GM21529 (cell line): ENCODE results near the gene RAB34.

Source experiments
- ATAC-seq: cut with Tn5 transposase; IDR thresholded peaks from one replicate; pipeline ENCODE4 v1.9.1; 2021; ENCODE audit not compliant: unreplicated experiment

RAB34 gene

DNA sequence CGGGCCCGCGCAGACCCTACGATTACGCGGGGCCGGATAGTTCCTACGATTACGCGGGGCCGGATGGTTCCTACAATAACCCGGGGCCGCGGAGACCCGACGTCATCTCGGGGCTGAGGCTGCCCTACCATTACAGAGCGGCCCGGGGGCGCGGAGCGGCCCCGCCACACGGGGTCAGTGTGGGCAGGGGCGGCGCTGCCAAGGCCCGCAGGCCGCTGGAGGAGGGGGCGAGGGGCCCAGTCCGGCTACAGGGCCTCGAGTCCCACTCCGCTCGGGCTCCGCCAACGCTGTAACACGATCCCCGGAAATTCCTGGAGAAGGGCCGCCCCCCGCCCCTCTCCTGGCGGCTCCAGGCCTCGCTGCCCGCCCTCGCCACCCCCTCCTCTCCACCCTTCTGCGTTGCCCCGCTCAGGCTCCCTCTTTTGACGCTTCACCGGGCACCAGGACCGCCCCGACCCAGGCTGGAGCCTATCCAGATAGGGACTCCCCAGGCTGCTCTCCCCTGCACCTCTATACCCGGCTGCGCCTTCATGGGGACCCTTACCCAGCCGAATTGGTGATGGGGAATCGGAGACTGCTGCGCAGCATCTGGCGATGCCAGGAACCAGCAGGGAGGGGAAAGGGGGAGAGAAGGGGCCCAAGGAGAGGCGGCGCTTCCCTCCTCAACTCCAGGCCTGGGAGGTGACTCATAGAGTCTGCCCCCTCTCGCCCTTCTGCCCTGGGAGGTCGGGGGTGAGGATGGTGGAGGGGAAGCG lies at the start of gene RAB34:
Gene RAB34, minus strand, starts transcription at position 291 of the 755 bp plus-strand sequence. CDS start 602 bp downstream, outside the sequence.
- ATAC-seq: no peak

GRCh38 chr17:28765038-28765437 lies 47.4 kb upstream of the RAB34 start:
- no peak for ATAC-seq

DNA sequence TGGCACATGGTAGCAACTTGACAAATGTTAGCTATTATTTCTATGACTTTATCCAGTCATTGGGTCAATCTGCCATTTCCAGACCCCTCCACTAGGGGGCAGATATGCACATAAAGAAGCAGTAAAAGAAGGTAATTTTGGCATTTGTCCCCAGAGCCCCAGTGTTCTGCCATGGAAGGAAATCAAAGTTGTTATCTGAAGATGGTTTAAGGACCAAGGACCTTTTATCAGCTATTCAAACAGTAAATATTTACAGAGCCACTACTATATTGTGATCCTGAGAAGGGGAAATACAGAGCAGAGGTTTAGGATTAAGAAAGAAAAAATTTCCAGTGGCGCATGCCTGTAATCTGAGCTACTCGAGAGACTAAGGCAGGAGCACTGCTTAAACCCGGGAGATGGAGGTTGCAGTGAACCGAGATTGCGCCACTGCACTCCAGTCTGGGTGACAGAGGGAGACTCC lies 46.2 kb upstream of the RAB34 start:
- no peak for ATAC-seq

DNA sequence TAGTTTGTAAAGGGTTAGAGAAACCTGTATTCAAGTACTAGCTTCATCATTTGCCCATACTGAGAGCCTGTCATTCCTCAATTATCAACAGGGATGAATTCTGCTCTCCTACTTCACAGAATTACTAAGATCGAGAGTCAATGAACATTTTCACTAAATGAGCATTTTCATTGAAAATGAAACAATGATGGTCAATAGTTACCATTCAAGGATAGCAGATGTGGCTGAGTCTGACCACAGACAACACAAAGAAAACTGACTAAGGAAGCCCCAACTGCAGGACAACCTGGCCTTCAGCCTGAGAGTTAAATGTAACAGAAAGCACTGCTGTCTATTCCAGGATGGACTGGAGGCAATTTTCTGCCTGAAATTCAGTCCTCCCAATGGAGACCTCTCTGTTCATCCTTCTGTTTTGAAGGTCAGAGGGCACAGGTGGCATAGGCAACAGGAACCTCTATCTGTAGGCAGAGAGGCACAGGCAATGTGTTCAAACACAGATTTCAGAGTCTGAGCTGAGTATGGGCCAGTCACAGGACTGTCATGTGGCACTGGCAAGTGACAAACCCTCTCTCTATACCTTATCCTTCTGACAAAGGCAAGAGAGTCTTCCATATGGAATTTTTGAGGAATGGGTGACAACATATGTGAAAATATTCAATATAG lies 45.6 kb upstream of the RAB34 start:
- peak; percentile 67 for ATAC-seq

- ATAC-seq: no peak
Measured at GRCh38 chr17:28760601-28761562, 43.2 kb upstream of the RAB34 start.

GRCh38 chr17:28759256-28759865 lies 41.7 kb upstream of the RAB34 start:
- ATAC-seq: no peak

GRCh38 chr17:28758411-28759121 lies 40.9 kb upstream of the RAB34 start:
- ATAC-seq: no peak

DNA sequence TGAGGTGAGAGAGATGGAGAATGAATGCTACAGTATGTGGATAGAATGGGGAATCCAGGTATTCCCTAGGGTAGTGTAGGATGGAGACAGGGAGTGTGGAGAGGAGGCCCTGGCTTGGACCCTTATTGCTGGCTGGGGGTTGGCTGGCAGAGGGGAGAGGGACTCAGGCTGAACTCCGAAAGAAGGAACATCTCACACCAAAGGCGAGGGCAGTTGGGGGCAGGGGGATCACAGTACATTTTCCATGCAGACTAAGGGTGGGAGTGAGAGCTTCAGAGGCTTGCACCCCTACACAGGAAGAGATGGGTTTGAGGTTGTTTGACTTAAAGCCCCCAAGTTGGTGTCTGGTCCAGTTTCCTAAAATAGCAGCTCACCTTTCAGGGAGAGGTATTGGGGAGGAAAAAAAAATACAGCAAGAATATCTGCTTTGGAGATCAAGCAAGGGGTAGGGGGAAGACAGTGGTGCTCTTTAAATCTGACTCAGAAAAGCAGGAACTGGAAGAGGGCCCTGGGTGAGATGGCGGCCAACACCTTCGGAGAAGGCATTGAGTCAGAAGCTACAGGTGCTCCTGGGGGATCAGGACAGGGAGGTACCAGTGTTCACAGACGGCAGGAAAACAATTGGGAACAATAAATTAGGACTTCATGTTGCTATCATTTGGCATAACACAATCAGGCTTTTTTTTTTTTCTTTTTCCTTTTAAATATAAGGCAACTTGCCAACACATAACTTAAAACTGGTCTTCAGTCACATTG lies 38.6 kb upstream of the RAB34 start:
- ATAC-seq: no peak

DNA sequence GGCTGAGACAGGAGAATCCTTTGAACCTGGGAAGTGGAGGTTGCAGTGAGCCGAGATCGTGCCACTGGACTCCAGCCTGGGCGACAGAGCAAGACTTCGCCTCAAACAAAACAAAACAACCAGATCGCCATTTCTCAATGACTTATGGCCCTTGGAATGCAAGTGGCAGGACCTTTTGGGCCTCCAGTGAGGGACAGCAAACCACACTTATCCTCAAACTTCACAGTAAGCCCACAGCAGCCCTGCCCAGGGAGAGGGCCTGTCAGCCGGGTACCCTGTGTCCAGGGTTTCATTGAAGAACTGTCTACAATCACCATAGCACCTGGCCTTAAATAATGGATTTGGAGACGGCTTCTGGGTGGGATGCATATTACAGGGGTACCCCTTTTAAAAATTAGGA lies 37.8 kb upstream of the RAB34 start:
- ATAC-seq: no peak

DNA sequence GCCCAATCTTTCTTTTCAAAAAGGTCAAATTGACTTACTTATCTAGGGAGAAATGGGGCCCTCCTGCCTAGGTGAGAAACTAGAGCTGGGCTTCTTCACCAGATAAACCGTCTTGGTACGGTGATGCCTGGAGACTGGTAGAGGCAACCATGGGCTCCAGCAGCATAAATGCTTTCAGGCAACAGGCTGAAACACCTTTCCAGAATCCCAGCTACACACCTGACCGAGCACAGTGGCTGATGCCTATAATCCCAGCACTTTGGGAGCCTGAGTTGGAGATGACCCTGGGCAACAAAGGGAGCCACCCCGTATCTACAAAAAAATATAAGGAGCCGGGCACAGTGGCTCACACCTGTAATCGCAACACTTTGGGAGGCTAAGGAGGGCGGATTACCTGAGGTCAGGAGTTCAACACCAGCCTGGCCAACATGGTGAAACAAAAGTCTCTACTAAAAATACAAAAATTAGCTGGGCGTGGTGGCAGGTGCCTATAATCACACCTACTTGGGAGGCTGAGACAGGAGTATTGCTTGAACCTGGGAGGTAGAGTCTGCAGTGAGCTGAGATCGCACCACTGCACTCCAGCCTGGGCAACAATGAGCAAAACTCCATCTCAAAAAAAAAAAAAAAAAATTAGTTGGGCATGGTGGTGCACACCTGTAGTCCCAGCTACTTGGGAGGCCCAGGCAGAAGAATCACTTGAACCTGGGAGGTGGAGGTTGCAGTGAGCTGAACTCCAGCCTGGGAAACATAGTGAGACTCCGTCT lies 34.1 kb upstream of the RAB34 start:
- no peak for ATAC-seq

DNA sequence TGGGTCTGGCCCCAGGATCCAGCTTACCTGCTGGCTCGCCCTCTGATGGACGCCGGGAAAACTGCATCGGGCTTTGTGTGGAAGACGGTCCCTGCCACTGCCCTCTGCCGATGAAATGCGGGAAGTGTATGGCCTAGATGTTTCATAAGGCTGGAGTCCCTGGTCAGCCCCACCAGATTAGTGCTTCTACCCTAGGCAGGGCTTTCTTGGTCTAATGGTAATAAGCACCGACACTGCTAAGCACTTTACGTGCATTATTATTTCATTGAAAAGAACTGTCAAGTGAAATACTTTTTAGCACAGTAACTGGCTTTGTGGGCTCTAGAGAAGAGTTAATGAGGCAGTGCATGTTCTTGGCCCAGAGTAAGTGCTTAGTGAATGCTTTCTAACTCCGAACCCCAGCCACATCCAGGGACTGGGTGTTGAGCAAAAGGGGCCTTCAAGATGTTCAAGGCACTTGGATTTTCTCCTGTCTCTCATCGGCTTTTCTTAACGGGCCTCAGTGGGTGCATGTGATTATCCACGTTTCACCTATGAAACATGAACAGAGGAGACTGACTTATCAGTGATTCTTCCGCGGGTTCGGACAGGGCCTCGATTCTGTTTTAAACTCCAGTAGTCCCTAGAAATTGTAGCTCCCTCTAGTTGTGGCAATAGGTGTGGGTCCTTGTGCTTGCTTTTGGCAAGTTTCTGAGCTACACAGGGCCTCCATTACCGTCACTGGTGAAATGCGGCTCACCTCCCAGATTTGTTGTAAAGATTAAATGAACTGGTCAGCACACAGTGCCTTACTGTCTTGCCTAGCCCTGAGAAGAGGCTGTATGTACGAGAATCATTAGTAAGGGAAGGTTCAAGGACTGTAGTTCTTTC lies 32.7 kb upstream of the RAB34 start:
- ATAC-seq: peak; percentile 68

GRCh38 chr17:28749516-28750177 lies 32.0 kb upstream of the RAB34 start:
- no peak for ATAC-seq

DNA sequence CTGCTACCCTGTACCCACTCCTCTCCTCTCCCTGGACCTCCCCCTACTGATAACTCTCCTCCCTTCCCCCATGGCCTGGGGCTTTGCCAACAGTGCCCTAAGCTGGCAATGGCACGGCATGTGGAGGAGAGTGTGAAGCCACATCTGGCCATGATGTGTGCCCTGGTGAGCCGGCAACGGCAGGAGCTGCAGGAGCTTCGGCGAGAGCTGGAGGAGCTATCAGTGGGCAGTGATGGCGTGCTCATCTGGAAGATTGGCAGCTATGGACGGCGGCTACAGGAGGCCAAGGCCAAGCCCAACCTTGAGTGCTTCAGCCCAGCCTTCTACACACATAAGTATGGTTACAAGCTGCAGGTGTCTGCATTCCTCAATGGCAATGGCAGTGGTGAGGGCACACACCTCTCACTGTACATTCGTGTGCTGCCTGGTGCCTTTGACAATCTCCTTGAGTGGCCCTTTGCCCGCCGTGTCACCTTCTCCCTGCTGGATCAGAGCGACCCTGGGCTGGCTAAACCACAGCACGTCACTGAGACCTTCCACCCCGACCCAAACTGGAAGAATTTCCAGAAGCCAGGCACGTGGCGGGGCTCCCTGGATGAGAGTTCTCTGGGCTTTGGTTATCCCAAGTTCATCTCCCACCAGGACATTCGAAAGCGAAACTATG lies 31.3 kb upstream of the RAB34 start:
- no peak for ATAC-seq

- no peak for ATAC-seq
Measured at GRCh38 chr17:28747801-28748750, 30.4 kb upstream of the RAB34 start.

DNA sequence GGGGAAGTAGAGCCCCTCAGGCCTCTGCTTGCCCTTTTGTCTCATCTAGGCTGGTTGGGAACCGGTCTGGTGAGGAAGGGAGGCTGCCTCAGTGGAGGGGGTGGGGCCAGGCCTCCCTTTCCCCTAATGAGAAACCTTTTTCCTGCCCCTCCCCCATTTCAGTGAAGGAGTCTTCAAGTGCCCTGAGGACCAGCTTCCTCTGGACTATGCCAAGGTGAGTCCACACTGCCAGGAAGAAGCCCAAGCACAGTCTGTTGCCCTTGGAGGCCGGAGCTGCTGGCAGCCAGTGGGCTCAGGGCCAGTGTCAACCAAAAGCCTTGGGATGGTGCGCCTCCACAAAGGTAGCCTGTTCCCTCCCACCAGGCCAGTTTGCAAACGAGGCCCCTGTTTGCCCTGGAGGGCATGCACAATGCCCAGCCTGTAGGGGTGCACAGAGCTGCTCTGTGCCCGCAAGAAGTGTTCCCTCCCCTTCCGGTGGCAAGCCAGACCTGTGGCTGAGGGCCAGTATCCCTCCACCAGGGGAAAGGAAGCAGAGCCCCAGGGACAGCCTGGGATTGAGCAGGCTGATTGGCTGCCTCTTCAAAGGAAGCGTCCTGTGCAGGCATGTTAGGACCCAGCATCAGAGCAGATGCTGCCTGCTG lies 29.5 kb upstream of the RAB34 start:
- ATAC-seq: no peak
